Smooth muscle cell (in vitro differentiated cells): ENCODE measurements around the gene TYW5. TPM values are rescaled to one million over a fixed set of nuclear protein-coding genes. Genes with fewer than 3 reads are reported as not detected.

Source experiments
- DNase-seq: peaks from one replicate; lab custom pipeline; 2025; ENCODE audit not compliant: unreplicated experiment; lab: John Stamatoyannopoulos, UW
- H2AFZ ChIP-seq: fragments of 200-600 bp; sonication (generic); 2 replicates; pipeline ENCODE4 v1.6.0; 2016; ENCODE audit warnings: antibody characterized with exemption, low read depth, mild to moderate bottlenecking
- H3F3A ChIP-seq: fragments of 200-600 bp; sonication (generic); 2 replicates; pipeline ENCODE4 v1.6.0; 2017; ENCODE audit warnings: antibody characterized with exemption, low read depth
- H3K27ac ChIP-seq: fragments of 200-600 bp; sonication (generic); 2 replicates; pipeline ENCODE4 v1.5.1; 2016; ENCODE audit warnings: low read depth, mild to moderate bottlenecking
- H3K27me3 ChIP-seq: fragments of 200-600 bp; sonication (generic); 2 replicates; pipeline ENCODE4 v1.6.1; 2016; ENCODE audit warnings: low read depth, mild to moderate bottlenecking
- H3K36me3 ChIP-seq: fragments of 200-600 bp; sonication (generic); 2 replicates; pipeline ENCODE4 v1.5.1; 2016; ENCODE audit warnings: low read depth
- H3K4me1 ChIP-seq: fragments of 200-600 bp; sonication (generic); 2 replicates; pipeline ENCODE4 v1.5.1; 2016; ENCODE audit warnings: low read depth
- H3K4me2 ChIP-seq: fragments of 200-600 bp; sonication (generic); 2 replicates; pipeline ENCODE4 v1.6.0; 2016; ENCODE audit warnings: mild to moderate bottlenecking
- H3K4me3 ChIP-seq: fragments of 200-600 bp; sonication (generic); 2 replicates; pipeline ENCODE4 v1.5.1; 2016; ENCODE audit warnings: mild to moderate bottlenecking
- H3K79me2 ChIP-seq: fragments of 200-600 bp; sonication (generic); 2 replicates; pipeline ENCODE4 v1.6.0; 2016; ENCODE audit warnings: low read depth, mild to moderate bottlenecking
- H3K9ac ChIP-seq: fragments of 200-600 bp; sonication (generic); 2 replicates; pipeline ENCODE4 v1.6.0; 2016; ENCODE audit warnings: low read depth
- H3K9me3 ChIP-seq: fragments of 200-600 bp; sonication (generic); replicated peaks from 2 replicates; pipeline ENCODE4 v1.5.1; 2016; ENCODE audit warnings: low read depth
- H4K20me1 ChIP-seq: fragments of 200-600 bp; sonication (generic); 2 replicates; pipeline ENCODE4 v1.6.0; 2016; ENCODE audit warnings: low read depth
- WGBS: methylation state at CpG from one replicate; pipeline ENCODE4 v1.1.7; 2016; ENCODE audit warnings: low lambda C conversion rate; 5-methylcytosine and 5-hydroxymethylcytosine counted together
- polyA plus RNA-seq: library from polyadenylated mRNA; unstranded; fragments of >200 nt; fragmentation: Nextera tagmentation; extraction: Ambion mirVana; gene quantifications from 2 replicates; pipeline ENCODE4 v1.2.1, GENCODE V29; 2016
- total RNA-seq: library from RNA; depleted of rRNA; stranded (reverse); fragments of >200 nt; gene quantifications from 2 replicates; pipeline ENCODE4 v1.2.3, GENCODE V29; 2014
- TF ChIP-seq, protein P1 (sequence below): fragments of 200-600 bp; sonication (generic); IDR thresholded peaks from 2 replicates; pipeline ENCODE4 v1.5.1; 2017; ENCODE audit warnings: borderline replicate concordance, mild to moderate bottlenecking, antibody characterized with exemption; ENCODE audit not compliant: insufficient read depth, poor library complexity, severe bottlenecking

TYW5 gene
- total and polyA plus RNA-seq, 2 experiments from 2014 or later = 6.6 to 14.6 TPM

DNA sequence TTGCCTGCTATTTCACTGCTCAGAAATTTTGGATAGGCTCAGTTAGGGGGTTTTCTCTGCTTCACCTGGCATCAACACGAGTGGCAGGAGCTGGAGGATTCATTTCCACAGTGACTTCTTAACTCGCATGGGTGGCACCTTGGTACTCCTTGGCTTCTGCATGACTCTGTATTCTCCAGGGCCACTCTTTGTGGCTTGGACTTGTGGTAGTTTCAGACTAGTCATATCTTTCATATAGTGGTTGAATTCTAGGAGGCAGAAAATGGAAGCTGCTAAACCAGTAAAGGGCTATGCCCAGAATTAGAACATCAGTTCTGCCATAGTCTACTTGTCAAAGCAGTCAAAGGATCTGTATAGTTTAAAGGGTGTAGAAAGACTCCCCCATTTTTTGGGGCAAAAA is 6.9 kb upstream of the TYW5 start:
- DNase-seq = no peak
- TF ChIP-seq, protein P1, sequence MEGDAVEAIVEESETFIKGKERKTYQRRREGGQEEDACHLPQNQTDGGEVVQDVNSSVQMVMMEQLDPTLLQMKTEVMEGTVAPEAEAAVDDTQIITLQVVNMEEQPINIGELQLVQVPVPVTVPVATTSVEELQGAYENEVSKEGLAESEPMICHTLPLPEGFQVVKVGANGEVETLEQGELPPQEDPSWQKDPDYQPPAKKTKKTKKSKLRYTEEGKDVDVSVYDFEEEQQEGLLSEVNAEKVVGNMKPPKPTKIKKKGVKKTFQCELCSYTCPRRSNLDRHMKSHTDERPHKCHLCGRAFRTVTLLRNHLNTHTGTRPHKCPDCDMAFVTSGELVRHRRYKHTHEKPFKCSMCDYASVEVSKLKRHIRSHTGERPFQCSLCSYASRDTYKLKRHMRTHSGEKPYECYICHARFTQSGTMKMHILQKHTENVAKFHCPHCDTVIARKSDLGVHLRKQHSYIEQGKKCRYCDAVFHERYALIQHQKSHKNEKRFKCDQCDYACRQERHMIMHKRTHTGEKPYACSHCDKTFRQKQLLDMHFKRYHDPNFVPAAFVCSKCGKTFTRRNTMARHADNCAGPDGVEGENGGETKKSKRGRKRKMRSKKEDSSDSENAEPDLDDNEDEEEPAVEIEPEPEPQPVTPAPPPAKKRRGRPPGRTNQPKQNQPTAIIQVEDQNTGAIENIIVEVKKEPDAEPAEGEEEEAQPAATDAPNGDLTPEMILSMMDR = no peak
- Histone ChIP-seq H4K20me1 (no peaks in the 10 kb centered on the region), H3K79me2 (peaks cover 20% of the 10 kb centered on the region), H3K9ac (no peak overlapping the region), H3F3A (no peaks in the 10 kb centered on the region), H3K9me3 (no peaks in the 10 kb centered on the region), H3K36me3 (peaks cover 20% of the 10 kb centered on the region), H3K4me1 (peaks cover 4% of the 10 kb centered on the region), H3K27me3 (no peaks in the 10 kb centered on the region), H3K4me2 (no peak overlapping the region), H2AFZ (no peak overlapping the region), H3K4me3 (no peak overlapping the region), H3K27ac (no peak overlapping the region)
- WGBS = 98% methylated on average over 2 of the region's 2 CpGs

DNA sequence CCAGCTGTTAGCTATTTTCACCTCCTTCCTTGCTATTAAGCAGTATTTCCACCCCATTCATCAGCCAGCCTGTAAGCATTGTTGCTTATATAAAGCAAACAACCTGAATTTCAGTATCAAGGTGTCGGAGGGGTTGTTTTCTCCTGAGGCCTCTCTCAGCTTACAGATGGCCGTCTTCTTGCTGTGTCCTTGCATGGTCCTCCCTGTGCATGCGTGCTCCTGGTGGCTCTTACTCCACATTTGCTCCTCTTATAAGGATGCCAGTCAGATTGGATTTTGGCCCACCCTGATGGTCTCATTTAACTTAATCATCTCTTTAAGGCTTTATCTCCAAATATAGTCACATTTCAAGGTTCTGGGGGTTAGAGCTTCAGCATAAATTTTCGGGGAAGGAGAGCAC is 2.7 kb upstream of the TYW5 start:
- Histone ChIP-seq H3F3A (no peaks in the 10 kb centered on the region), H3K9me3 (no peaks in the 10 kb centered on the region), H3K27ac (no peak overlapping the region), H3K27me3 (no peaks in the 10 kb centered on the region), H3K4me1 (peaks cover 19% of the 10 kb centered on the region), H3K9ac (no peak overlapping the region), H3K36me3 (peaks cover 5% of the 10 kb centered on the region), H3K4me3 (no peak overlapping the region), H3K79me2 (peaks cover 53% of the 10 kb centered on the region), H2AFZ (no peak overlapping the region), H4K20me1 (peaks cover 6% of the 10 kb centered on the region), H3K4me2 (peak overlapping the region; percentile 87)
- WGBS = 92% methylated on average over 4 of the region's 4 CpGs
- TF ChIP-seq, protein P1 = no peak
- no peak for DNase-seq

DNA sequence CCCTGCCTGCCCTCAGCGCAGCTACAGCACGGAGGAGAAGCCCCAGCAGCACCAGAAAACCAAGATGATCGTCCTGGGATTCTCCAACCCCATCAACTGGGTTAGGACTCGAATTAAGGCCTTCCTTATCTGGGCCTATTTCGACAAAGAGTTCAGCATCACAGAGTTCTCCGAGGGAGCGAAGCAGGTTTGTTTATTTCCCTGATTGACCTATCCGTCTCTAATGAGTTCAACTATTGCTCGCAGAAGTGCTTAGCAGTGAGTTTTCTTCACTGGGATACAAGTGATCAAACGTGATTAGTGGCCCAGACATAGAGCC is 730 bp upstream of the TYW5 start:
- Histone ChIP-seq H4K20me1 (peaks cover 10% of the 10 kb centered on the region), H3K9ac (peak overlapping the region; percentile 87), H3K4me2 (peak overlapping the region; percentile 87), H3K79me2 (peaks cover 72% of the 10 kb centered on the region), H3K27me3 (no peaks in the 10 kb centered on the region), H3K27ac (peak overlapping the region; percentile 87), H2AFZ (peak overlapping the region; percentile 84), H3K4me1 (peaks cover 19% of the 10 kb centered on the region), H3K36me3 (no peaks in the 10 kb centered on the region), H3F3A (no peaks in the 10 kb centered on the region), H3K9me3 (no peaks in the 10 kb centered on the region), H3K4me3 (peak overlapping the region; percentile 73)
- no peak for DNase-seq
- TF ChIP-seq, protein P1 = no peak
- WGBS = 3% methylated on average over 10 of the region's 10 CpGs

DNA sequence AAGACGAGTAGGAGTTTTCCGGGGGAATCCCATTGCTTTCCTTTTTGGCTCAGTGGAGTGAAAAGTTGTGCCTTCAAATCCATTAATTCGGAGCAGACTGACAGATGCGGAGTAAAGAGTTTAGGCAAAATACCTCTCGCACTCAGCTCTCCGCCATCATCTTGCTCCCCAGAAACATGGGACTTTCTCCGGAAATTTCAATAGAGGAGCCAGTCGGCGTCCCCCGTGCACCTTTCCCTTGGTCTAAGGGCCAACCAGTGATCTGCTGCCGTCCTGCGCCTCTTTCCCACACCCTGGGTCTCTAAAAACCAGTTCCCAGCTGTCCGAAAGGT is 318 bp downstream of the TYW5 start:
- TF ChIP-seq, protein P1 = no peak
- DNase-seq = no peak
- Histone ChIP-seq H3K36me3 (no peaks in the 10 kb centered on the region), H3K9me3 (no peaks in the 10 kb centered on the region), H4K20me1 (peaks cover 20% of the 10 kb centered on the region), H3K4me2 (peak overlapping the region; percentile 87), H3K79me2 (peaks cover 76% of the 10 kb centered on the region), H3F3A (no peaks in the 10 kb centered on the region), H3K27me3 (no peaks in the 10 kb centered on the region), H3K4me1 (peaks cover 19% of the 10 kb centered on the region), H3K27ac (peak overlapping the region; percentile 87), H2AFZ (peak overlapping the region; percentile 84), H3K9ac (peak overlapping the region; percentile 87), H3K4me3 (peak overlapping the region; percentile 73)
- under 1% methylated on average over 13 of the region's 13 CpGs for WGBS
